ENCODE data around the gene KLF16. TPM values are rescaled to one million over a fixed set of nuclear protein-coding genes. Genes with fewer than 3 reads are reported as not detected.

The KLF16 gene
- total and polyA plus RNA-seq, 2 experiments from 2014 or later: 8.9 to 20.2 TPM

GRCh38 chr19:1806184-1807029, 57.0 kb downstream of the KLF16 start:
- DNase-seq (ENCODE audit: low spot score): no peak

More at GRCh38 chr19:1806184-1807029, 57.0 kb downstream of the KLF16 start:
- H3K9me2 ChIP-seq (ENCODE audit: insufficient read depth): no peaks in the 10 kb centered on the region
- Mint-ChIP-seq H3K27ac (no peak overlapping the region), H3K4me3 (no peak overlapping the region), H3K36me3 (ENCODE audit: low read depth) (no peaks in the 10 kb centered on the region), H3K4me1 (no peaks in the 10 kb centered on the region), H3K27me3 (ENCODE audit: insufficient read depth, low read depth, poor library complexity) (peaks cover 16% of the 10 kb centered on the region), H3K9me3 (no peaks in the 10 kb centered on the region)
- ATAC-seq: no peak
- H3K79me2 ChIP-seq (replicated peaks; ENCODE audit: insufficient read depth): no peaks in the 10 kb centered on the region
- TF ChIP-seq ZNF462 (CRISPR knock-in tag; IDR thresholded peaks at IDR 0.05) (no peak), EZH2phosphoT487 (IDR thresholded peaks at IDR 0.05; ENCODE audit: unreplicated experiment) (no peak), EZH2 (IDR thresholded peaks at IDR 0.05; ENCODE audit: low read depth, unreplicated experiment) (no peak), CREB1 (CRISPR knock-in tag; IDR thresholded peaks at IDR 0.05; ENCODE audit: low read depth) (no peak), ZNF114 (CRISPR knock-in tag; IDR thresholded peaks at IDR 0.05) (no peak), REST (IDR thresholded peaks at IDR 0.05; ENCODE audit: unreplicated experiment) (no peak), STAT1 (IDR thresholded peaks at IDR 0.05; ENCODE audit: unreplicated experiment) (no peak), JUNB (IDR thresholded peaks at IDR 0.05; ENCODE audit: unreplicated experiment) (no peak), CTCF (conservative IDR thresholded peaks at IDR 0.05; ENCODE audit: low read depth in 2 of 2) (no peak), ETS1 (IDR thresholded peaks at IDR 0.05) (no peak), NANOG (IDR thresholded peaks at IDR 0.05; ENCODE audit: borderline replicate concordance) (no peak), ZNF331 (CRISPR knock-in tag; IDR thresholded peaks at IDR 0.05; ENCODE audit: low read depth) (no peak), POLR2AphosphoS5 (IDR thresholded peaks at IDR 0.05; ENCODE audit: low read depth) (no peak)
- no peaks in the 10 kb centered on the region for H3F3A ChIP-seq (replicated peaks; ENCODE audit: low read depth)
- H3K27ac ChIP-seq (ENCODE audit: low read depth): no peak overlapping the region
- H3K4me3 ChIP-seq: no peak overlapping the region
- H3K4me1 ChIP-seq (ENCODE audit: insufficient read depth): no peaks in the 10 kb centered on the region
- no peaks in the 10 kb centered on the region for H4K20me1 ChIP-seq (replicated peaks; ENCODE audit: insufficient read depth)
- no peaks in the 10 kb centered on the region for H3K27me3 ChIP-seq (ENCODE audit: insufficient read depth)
- no peak overlapping the region for H3K4me2 ChIP-seq
- no peak overlapping the region for H2AFZ ChIP-seq
- no peaks in the 10 kb centered on the region for H3K36me3 ChIP-seq (ENCODE audit: insufficient read depth)

Measured in GM23338 (cell line).